ENCODE data around the gene ALOXE3.
"Not testable (repeated sequence)": the region's sequence is repeated elsewhere in the genome, so short reads cannot be mapped to it uniquely, and the experiment has no call there.

Gene ALOXE3

GRCh38 chr17:8071496-8071895 lies 46.8 kb downstream of the ALOXE3 start:
- no peak for DNase-seq (ENCODE audit: low read depth)

DNA sequence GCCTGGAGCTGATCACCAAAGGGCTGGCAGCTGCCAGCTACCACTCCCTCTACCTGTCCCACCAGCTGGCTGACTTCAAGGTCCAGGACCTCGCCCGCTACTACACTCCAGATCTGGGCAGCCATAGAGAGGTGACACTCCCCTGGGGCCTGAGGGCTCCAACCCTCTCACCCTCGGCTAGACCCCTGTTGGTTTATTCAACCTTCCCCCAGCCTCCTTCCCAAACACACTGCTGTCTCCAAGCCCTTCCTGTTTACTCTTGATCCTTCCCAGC lies 48.8 kb downstream of the ALOXE3 start:
- DNase-seq (ENCODE audit: low read depth) = no peak

DNA sequence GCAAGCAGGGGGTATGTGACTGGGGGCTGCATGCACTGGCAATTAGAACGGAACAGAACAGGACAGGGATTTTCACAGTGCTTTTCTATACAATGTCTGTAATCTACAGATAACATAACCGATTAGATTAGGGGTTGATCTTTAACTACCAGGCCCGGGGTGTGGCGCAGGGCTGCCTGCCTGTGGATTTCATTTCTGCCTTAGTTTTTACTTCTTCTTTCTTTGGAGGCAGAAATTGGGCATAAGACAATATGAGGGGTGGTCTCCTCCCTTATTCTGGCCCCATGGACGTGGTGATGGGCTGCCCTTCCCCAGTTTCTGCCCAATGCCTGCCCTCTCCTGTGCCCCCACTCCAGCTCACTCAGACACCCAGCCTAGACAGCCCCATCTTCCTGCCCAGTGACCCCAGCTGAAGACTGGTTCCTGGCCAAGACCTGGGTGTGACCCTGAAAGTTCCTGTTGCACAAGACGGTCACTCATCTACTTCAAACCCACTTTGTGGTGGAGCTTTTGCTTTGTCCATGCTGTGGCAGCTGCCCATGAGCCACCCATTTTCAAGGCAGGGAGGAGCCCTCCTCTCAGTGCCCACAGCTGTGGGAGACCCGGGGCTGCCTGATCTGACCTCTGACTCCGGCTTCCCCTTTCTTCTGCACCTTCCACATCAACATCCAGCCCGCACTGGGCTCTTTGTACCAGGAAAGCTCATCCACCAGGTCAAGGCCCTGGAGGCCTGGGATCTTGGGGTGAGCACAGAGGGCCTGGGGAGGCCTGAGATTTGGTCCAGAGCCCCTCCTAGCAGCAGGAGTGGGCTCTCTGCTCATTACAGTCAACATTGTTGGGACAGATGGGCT lies 49.4 kb downstream of the ALOXE3 start:
- DNase-seq (ENCODE audit: low read depth) = no peak

- no peak for DNase-seq (ENCODE audit: low read depth)
Measured at GRCh38 chr17:8067806-8068205, 50.5 kb downstream of the ALOXE3 start.

- no peak for DNase-seq (ENCODE audit: low read depth)
Measured at GRCh38 chr17:8066841-8067775, 51.2 kb downstream of the ALOXE3 start.

DNA sequence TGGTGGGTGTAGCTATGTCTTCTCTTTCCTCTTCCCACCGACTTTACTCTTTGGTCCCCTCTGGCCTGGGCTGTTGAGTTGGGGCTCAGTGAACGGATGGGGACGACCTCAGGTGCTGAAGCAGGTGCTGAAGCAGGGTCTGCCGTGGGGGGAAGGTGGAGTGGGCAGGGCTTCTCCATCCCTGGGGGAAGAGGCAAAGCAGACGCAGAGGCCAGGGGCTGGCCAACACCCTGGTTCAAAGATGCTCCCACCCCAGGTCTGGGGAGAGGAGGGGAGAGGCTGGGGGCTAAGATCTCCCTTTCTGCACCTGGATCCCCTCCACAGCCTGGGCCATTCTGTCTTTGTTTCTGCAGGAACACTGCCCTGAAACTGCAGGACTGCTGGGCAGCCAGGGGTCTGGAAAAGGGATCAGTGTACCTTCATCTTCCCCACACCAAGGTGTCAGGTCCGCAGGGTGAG lies 53.7 kb downstream of the ALOXE3 start:
- DNase-seq (ENCODE audit: low read depth) = no peak

GRCh38 chr17:8063761-8064534 lies 54.4 kb downstream of the ALOXE3 start:
- no peak for DNase-seq (ENCODE audit: low read depth)

- no peak for DNase-seq (ENCODE audit: low read depth)
Measured at GRCh38 chr17:8062807-8063483, 55.4 kb downstream of the ALOXE3 start.

GRCh38 chr17:8062435-8062806 lies 55.9 kb downstream of the ALOXE3 start:
- no peak for DNase-seq (ENCODE audit: low read depth)

- not testable (repeated sequence) for DNase-seq (ENCODE audit: low read depth)
Measured at GRCh38 chr17:8061851-8062250, 56.5 kb downstream of the ALOXE3 start.

GRCh38 chr17:8060274-8060673 lies 58.0 kb downstream of the ALOXE3 start:
- DNase-seq (ENCODE audit: low read depth) = peak; percentile 46

DNA sequence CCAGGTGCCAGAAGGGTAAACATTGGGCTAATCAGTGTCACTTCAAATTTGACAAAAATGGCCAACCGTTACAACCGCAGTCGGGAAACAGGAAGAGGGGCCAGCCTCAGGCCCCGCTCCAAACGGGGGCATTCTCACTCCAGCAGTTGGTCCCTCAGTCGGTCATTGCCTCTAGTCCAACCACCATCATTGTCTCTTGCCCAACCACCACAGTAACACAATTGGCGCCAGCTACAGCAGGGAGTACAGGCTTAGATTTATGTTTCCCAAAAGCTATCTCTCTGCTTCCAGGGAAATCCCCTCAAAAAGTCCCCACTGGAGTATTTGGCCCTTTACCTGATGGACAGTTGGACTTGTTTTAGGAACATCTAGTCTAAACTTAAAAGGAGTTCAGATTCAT lies 59.2 kb downstream of the ALOXE3 start:
- DNase-seq (ENCODE audit: low read depth) = no peak

DNA sequence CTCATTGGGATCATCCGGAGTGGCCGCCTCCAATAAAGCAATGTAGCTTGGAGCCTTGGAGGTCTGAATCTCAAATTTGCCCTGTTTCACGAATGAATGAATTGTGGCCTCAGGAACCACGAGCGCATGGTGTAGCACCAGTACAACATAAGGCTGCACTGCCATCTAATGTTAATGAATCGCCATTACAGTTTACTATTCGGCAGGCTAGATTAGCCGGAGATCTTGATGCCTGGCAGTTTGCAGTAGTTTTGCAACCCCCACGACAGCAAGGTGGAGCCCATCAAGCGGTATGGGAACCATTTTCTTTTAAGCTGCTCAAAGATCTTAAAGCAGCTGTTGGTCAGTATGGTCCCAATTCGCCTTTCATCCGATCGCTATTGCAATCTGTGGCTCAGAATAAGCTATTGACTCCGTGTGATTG lies 60.6 kb downstream of the ALOXE3 start:
- peak; percentile 74 for DNase-seq (ENCODE audit: low read depth)

DNA sequence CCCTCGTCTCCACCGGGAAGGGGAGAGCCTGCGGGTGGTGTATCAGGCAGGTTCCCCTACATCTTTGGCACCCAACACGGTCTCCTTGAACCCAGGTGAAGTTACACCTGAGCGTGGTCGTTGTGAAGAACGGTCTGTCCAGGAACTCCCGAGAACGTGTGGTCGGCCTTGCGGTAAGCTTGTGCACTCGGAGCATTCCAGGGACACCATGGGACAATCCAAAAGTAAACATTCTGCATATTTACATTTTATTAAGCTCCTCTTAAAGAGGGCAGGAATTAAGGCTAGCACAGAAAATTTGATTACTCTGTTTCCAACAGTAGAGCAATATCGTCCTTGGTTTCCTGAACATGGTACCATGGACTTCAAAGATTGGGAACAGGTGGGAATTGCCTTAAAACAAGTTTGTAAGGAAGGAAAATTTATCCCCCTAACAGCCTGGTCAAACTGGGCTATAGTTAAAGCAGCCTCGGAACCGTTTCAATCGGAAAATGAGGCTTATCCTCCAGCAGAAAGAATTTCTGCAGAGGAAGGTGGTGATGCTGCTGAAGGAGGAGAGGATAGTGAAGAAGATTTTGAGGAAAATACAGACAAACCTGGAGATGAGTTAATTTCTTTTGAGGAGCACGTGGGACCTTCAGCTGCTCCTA lies 61.2 kb downstream of the ALOXE3 start:
- DNase-seq (ENCODE audit: low read depth) = no peak

DNA sequence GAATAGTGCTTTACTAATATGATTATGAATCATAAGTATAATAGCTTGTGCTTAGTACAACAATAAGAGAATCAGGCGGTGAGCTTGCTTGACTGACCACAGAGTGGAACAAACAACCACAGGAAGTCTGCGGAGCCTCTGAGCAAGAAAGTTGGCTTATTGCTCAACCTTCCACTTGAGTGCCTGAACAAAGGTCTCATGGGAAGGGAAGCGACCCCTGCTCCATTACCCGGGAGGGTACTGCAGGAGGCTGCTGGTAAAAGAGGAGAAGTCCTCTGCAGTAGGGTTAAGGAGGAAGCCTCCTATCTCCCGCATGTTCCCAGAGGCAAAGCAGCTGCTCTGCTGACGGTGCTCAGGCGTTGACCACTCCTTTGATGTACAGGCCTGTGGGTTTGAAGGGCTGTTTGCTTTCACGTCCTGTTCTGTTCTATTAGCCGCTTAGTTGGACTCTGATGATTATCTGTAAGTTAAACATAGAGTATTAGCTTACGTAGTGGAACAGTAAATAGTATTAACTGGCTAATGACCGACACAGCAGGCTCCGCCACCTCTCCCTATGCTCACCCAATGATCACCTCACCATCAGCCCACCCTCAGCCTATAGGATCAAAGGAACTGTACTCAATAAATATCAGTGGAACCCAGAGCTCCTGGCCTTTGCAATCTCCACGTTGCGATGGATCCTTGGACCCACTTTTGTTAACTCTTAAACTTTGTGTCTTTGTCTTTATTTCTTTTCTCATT lies 61.9 kb downstream of the ALOXE3 start:
- peak; percentile 35 for DNase-seq (ENCODE audit: low read depth)

GRCh38 chr17:8055851-8056231 lies 62.5 kb downstream of the ALOXE3 start:
- DNase-seq (ENCODE audit: low read depth) = no peak

- no peak for DNase-seq (ENCODE audit: low read depth)
Measured at GRCh38 chr17:8053600-8053999, 64.7 kb downstream of the ALOXE3 start.

GRCh38 chr17:8052256-8053252 lies 65.8 kb downstream of the ALOXE3 start:
- no peak for DNase-seq (ENCODE audit: low read depth)

- DNase-seq (ENCODE audit: low read depth) = no peak
Measured at GRCh38 chr17:8051831-8052230, 66.5 kb downstream of the ALOXE3 start.
